Fibroblast of pulmonary artery (primary cell): ENCODE results near the gene ANTKMT.

Source experiments
- DNase-seq: peaks from one replicate; pipeline ENCODE4 v3.0.0-alpha.2; 2010; ENCODE audit warnings: low read depth
- H3K4me3 ChIP-seq: replicated peaks from 2 replicates; pipeline ENCODE4 v1.5.1; 2011; ENCODE audit warnings: low read depth, mild to moderate bottlenecking, control low read depth, low read length, moderate library complexity
- TF ChIP-seq, protein P1 (sequence below): IDR thresholded peaks from 2 replicates; pipeline ENCODE4 v1.5.1; 2011; ENCODE audit warnings: mild to moderate bottlenecking, control low read depth, low read length, inconsistent platforms; ENCODE audit errors: missing control alignments

The ANTKMT gene

DNA sequence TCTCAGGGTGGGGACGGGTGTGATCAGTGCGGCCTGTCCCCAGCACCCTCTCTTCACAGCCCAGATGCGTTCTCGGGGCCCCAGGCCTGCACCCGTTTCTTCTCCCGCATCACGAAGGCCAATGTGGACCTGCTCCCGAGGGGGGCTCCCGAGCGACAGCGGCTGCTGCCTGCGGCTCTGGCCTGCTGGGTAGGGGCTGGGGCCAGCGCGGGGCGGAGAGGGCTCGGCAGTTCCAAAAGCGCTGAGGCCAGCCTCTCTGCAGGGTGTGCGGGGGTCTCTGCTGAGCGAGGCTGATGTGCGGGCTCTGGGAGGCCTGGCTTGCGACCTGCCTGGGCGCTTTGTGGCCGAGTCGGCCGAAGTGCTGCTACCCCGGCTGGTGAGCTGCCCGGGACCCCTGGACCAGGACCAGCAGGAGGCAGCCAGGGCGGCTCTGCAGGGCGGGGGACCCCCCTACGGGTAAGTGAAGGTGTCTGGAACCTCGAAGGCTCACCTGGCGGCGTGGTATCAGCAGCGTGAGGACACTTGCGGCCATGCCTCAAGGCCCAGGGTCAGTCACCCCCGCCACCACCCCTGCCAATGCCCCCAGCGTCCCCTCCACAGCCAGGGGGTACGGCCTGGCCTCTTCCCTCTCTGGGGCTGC, 44.0 kb downstream of the ANTKMT start:
- TF ChIP-seq, protein P1, sequence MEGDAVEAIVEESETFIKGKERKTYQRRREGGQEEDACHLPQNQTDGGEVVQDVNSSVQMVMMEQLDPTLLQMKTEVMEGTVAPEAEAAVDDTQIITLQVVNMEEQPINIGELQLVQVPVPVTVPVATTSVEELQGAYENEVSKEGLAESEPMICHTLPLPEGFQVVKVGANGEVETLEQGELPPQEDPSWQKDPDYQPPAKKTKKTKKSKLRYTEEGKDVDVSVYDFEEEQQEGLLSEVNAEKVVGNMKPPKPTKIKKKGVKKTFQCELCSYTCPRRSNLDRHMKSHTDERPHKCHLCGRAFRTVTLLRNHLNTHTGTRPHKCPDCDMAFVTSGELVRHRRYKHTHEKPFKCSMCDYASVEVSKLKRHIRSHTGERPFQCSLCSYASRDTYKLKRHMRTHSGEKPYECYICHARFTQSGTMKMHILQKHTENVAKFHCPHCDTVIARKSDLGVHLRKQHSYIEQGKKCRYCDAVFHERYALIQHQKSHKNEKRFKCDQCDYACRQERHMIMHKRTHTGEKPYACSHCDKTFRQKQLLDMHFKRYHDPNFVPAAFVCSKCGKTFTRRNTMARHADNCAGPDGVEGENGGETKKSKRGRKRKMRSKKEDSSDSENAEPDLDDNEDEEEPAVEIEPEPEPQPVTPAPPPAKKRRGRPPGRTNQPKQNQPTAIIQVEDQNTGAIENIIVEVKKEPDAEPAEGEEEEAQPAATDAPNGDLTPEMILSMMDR = no peak
- no peak overlapping the region for H3K4me3 ChIP-seq
- DNase-seq = no peak

DNA sequence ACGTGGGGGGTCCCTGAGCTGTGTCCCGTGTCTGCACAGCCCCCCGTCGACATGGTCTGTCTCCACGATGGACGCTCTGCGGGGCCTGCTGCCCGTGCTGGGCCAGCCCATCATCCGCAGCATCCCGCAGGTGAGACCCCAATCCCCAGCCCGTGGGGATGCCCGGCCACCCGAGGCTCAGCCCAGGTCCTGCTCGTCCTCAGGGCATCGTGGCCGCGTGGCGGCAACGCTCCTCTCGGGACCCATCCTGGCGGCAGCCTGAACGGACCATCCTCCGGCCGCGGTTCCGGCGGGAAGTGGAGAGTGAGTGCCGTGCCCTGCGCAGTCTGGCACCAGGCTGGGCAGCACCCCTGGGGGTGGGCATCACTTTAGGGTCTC, 44.5 kb downstream of the ANTKMT start:
- TF ChIP-seq, protein P1 = no peak
- no peak for DNase-seq
- no peak overlapping the region for H3K4me3 ChIP-seq

DNA sequence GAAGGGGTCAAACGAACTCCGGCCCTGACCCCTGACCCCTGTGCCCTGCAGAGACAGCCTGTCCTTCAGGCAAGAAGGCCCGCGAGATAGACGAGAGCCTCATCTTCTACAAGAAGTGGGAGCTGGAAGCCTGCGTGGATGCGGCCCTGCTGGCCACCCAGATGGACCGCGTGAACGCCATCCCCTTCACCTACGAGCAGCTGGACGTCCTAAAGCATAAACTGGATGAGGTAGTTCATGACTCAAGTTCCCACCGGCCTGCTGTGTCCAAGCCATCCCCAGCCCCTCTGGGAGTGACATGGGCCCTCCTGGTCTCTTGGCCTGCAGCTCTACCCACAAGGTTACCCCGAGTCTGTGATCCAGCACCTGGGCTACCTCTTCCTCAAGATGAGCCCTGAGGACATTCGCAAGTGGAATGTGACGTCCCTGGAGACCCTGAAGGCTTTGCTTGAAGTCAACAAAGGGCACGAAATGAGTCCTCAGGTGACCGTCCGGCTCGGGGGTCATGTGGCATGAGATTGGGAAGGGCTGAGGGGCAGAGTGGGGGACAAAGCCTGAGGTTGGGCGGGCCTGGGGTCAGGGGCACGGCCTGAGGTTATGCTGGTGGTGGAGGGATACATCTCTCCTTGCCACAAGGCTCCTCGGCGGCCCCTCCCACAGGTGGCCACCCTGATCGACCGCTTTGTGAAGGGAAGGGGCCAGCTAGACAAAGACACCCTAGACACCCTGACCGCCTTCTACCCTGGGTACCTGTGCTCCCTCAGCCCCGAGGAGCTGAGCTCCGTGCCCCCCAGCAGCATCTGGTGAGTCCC, 45.3 kb downstream of the ANTKMT start:
- TF ChIP-seq, protein P1 = no peak
- DNase-seq = no peak
- no peak overlapping the region for H3K4me3 ChIP-seq

DNA sequence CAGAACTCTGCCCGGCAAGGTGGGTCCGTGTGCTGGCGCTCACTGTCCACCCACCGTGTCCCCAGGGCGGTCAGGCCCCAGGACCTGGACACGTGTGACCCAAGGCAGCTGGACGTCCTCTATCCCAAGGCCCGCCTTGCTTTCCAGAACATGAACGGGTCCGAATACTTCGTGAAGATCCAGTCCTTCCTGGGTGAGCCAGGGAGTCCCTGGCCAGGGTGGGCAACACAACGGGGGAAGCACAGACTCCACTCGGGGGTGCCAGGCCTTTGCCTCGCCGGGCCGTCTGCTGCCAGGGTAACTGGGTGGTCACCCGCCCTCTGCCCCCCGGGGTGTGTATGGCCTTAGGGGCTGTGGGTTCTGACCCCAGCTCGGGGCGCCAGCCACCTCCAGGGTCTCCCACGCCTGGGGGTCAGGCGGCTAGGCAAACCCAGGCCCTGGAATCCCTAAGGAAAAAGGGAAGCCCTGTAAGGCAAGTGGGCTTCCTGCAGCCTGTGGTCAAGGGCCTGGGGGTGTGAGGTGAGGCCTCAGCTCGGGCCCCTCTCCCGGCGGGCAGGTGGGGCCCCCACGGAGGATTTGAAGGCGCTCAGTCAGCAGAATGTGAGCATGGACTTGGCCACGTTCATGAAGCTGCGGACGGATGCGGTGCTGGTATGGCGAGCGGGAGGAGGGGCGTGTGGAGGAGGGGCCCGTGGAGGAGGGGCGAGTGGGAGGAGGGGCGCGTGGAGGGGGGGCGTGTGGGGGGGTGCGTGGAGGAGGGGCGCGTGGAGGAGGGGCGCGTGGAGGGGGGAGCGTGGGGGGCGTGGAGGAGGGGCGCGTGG, 46.1 kb downstream of the ANTKMT start:
- no peak for DNase-seq
- TF ChIP-seq, protein P1 = no peak
- H3K4me3 ChIP-seq = no peak overlapping the region

DNA sequence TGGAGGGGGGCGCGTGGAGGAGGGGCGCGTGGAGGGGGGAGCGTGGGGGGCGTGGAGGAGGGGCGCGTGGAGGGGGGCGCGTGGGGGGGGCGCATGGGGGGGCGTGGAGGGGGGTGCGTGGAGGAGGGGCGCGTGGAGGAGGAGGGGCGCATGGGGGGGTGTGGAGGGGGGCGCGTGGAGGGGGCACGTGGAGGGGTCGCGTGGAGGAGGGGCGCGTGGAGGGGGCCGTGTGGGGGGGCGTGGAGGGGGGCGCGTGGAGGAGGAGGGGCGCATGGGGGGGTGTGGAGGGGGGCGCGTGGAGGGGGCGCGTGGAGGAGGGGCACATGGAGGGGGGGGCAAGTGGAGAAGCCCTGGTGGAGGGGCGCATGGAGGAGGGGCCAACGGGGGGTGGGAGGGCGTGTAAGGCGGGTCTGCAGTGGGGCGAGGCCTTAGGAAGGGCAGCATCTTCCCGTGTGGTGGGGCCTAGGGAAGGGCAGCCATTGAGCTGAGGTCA, 46.8 kb downstream of the ANTKMT start:
- TF ChIP-seq, protein P1 = no peak
- no peak overlapping the region for H3K4me3 ChIP-seq
- no peak for DNase-seq

DNA sequence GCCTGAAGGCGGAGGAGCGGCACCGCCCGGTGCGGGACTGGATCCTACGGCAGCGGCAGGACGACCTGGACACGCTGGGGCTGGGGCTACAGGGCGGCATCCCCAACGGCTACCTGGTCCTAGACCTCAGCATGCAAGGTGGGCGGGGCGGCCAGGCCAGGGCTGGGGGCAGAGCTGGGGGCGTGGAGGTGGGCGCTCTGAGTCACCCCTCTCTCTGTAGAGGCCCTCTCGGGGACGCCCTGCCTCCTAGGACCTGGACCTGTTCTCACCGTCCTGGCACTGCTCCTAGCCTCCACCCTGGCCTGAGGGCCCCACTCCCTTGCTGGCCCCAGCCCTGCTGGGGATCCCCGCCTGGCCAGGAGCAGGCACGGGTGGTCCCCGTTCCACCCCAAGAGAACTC, 47.5 kb downstream of the ANTKMT start:
- H3K4me3 ChIP-seq = no peak overlapping the region
- no peak for DNase-seq
- TF ChIP-seq, protein P1 = no peak
